ENCODE data around the gene MOB3B.

DNA sequence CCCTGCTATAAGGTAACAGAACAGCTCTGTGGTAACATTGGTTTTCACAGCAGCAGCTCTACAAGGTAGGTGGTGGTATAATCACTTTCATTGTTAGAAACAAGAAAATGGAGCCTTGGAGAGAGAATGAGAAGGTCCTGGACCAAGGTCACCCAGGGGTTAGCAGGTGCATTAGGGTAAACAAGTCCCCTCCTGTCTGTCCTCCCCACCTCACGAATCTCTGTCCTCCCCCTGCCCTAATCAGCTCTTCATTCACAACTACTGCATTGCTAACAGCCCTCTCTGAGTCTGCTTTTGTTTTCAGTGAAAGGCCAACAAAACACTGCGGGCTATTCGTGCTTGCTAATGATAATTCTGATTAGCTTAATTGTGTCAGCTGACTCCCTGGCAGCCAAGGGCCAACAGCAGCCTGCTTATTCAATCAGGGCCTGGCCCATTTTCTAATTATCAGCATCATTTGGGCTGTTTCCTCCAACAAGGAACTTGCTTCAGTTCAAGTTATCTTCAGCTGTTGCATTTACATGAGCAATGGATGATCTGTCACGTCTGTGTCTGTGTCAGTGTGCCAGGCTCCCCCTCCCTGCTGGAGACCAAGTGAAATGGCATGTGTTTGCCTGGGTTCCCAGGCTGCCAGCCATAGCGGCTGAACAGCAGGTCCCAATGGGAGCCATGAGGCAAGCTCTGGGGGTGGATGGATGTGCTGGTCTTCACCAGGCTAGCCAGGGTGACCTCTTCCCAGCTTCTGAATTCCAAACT is 176.0 kb downstream of the MOB3B start:
- TF ChIP-seq, protein P1, sequence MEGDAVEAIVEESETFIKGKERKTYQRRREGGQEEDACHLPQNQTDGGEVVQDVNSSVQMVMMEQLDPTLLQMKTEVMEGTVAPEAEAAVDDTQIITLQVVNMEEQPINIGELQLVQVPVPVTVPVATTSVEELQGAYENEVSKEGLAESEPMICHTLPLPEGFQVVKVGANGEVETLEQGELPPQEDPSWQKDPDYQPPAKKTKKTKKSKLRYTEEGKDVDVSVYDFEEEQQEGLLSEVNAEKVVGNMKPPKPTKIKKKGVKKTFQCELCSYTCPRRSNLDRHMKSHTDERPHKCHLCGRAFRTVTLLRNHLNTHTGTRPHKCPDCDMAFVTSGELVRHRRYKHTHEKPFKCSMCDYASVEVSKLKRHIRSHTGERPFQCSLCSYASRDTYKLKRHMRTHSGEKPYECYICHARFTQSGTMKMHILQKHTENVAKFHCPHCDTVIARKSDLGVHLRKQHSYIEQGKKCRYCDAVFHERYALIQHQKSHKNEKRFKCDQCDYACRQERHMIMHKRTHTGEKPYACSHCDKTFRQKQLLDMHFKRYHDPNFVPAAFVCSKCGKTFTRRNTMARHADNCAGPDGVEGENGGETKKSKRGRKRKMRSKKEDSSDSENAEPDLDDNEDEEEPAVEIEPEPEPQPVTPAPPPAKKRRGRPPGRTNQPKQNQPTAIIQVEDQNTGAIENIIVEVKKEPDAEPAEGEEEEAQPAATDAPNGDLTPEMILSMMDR (IDR thresholded peaks at IDR 0.05): no peak
- TF ChIP-seq EZH2 (IDR thresholded peaks at IDR 0.05): no peak
